ENCODE data around the gene TAAR6. TPM values are rescaled to one million over a fixed set of nuclear protein-coding genes. Genes with fewer than 3 reads are reported as not detected.

TAAR6 gene
- polyA plus RNA-seq, 1 donor from 2014 or later: not detected

DNA sequence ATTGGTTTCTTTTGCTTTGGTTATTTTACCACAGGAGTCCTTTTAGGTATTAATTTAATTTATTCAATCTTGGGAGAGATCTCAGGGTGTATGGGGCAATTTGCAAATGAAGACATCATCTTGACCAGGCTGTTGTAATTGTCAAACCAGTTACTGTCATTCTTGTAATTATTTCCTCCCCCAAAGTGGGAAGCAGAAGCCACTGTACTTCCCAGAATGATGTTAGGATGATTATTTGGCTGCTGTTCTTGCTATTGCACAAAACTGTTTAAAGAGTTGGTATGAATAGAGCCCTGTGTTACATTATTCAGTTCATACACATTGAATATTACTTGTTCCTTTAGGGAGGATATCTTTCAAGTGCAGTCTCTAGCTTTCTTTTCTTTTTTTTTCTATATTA, 1.7 kb downstream of the TAAR6 start:
- Histone ChIP-seq H3K9ac (ENCODE audit: low read length) (no peak overlapping the region), H3K4me3 (ENCODE audit: low read length) (no peak overlapping the region), H3K27ac (ENCODE audit: low read length) (no peak overlapping the region), H3K27me3 (ENCODE audit: insufficient read depth, low read depth, low read length) (no peaks in the 10 kb centered on the region), H3K79me2 (replicated peaks; ENCODE audit: insufficient read depth, low read length) (no peaks in the 10 kb centered on the region), H3K9me3 (ENCODE audit: low read length) (no peaks in the 10 kb centered on the region), H3K4me2 (ENCODE audit: low read length) (no peak overlapping the region), H3F3A (ENCODE audit: insufficient read depth, low read length, poor library complexity, severe bottlenecking) (no peaks in the 10 kb centered on the region), H2AFZ (ENCODE audit: low read depth, low read length) (no peak overlapping the region), H3K9me2 (ENCODE audit: insufficient read depth, low read length) (no peaks in the 10 kb centered on the region), H4K20me1 (ENCODE audit: insufficient read depth) (no peaks in the 10 kb centered on the region), H3K36me3 (ENCODE audit: insufficient read depth, low read length) (no peaks in the 10 kb centered on the region)
- TF ChIP-seq TAF1 (IDR thresholded peaks at IDR 0.05; ENCODE audit: low read depth) (no peak), MXI1 (conservative IDR thresholded peaks at IDR 0.05; ENCODE audit: poor library complexity, severe bottlenecking) (no peak), POLR2AphosphoS5 (IDR thresholded peaks at IDR 0.05) (no peak), SMC3 (conservative IDR thresholded peaks at IDR 0.05; ENCODE audit: poor library complexity) (no peak), EP300 (conservative IDR thresholded peaks at IDR 0.05; ENCODE audit: poor library complexity, severe bottlenecking) (no peak), EZH2 (IDR thresholded peaks at IDR 0.05; ENCODE audit: borderline replicate concordance, insufficient read depth, low read length, poor library complexity, severe bottlenecking) (no peak), RAD21 (conservative IDR thresholded peaks at IDR 0.05) (no peak)
- TF ChIP-seq, protein P1, sequence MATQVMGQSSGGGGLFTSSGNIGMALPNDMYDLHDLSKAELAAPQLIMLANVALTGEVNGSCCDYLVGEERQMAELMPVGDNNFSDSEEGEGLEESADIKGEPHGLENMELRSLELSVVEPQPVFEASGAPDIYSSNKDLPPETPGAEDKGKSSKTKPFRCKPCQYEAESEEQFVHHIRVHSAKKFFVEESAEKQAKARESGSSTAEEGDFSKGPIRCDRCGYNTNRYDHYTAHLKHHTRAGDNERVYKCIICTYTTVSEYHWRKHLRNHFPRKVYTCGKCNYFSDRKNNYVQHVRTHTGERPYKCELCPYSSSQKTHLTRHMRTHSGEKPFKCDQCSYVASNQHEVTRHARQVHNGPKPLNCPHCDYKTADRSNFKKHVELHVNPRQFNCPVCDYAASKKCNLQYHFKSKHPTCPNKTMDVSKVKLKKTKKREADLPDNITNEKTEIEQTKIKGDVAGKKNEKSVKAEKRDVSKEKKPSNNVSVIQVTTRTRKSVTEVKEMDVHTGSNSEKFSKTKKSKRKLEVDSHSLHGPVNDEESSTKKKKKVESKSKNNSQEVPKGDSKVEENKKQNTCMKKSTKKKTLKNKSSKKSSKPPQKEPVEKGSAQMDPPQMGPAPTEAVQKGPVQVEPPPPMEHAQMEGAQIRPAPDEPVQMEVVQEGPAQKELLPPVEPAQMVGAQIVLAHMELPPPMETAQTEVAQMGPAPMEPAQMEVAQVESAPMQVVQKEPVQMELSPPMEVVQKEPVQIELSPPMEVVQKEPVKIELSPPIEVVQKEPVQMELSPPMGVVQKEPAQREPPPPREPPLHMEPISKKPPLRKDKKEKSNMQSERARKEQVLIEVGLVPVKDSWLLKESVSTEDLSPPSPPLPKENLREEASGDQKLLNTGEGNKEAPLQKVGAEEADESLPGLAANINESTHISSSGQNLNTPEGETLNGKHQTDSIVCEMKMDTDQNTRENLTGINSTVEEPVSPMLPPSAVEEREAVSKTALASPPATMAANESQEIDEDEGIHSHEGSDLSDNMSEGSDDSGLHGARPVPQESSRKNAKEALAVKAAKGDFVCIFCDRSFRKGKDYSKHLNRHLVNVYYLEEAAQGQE (IDR thresholded peaks at IDR 0.05; ENCODE audit: borderline replicate concordance): no peak
- TF ChIP-seq, protein P2, sequence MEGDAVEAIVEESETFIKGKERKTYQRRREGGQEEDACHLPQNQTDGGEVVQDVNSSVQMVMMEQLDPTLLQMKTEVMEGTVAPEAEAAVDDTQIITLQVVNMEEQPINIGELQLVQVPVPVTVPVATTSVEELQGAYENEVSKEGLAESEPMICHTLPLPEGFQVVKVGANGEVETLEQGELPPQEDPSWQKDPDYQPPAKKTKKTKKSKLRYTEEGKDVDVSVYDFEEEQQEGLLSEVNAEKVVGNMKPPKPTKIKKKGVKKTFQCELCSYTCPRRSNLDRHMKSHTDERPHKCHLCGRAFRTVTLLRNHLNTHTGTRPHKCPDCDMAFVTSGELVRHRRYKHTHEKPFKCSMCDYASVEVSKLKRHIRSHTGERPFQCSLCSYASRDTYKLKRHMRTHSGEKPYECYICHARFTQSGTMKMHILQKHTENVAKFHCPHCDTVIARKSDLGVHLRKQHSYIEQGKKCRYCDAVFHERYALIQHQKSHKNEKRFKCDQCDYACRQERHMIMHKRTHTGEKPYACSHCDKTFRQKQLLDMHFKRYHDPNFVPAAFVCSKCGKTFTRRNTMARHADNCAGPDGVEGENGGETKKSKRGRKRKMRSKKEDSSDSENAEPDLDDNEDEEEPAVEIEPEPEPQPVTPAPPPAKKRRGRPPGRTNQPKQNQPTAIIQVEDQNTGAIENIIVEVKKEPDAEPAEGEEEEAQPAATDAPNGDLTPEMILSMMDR (IDR thresholded peaks at IDR 0.05; ENCODE audit: poor library complexity, severe bottlenecking): no peak

DNA sequence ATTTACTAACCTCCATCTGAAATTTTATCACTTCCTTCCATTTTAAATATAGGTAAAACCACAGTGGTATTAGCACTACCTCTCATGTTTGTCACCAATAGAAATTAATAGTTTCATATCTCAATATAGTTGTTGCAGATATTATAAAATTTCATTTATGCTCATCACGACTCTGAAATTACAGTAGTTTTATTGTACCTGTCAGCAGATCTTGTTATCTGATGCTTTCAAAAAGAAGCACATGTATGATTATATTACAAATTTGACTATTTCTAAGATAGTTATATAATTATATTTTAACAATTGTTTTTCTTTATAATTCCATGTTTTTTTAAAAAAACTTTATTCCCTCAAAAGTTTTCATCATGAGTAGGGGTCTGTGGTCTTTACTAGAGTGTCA, 14.6 kb downstream of the TAAR6 start:
- Histone ChIP-seq H3K9me3 (ENCODE audit: low read length) (no peaks in the 10 kb centered on the region), H3K27me3 (ENCODE audit: insufficient read depth, low read depth, low read length) (no peaks in the 10 kb centered on the region), H3K27ac (ENCODE audit: low read length) (no peak overlapping the region), H3K9me2 (ENCODE audit: insufficient read depth, low read length) (no peaks in the 10 kb centered on the region), H3K9ac (ENCODE audit: low read length) (no peak overlapping the region), H3K4me3 (ENCODE audit: low read length) (no peak overlapping the region), H3F3A (ENCODE audit: insufficient read depth, low read length, poor library complexity, severe bottlenecking) (no peaks in the 10 kb centered on the region), H3K36me3 (ENCODE audit: insufficient read depth, low read length) (no peaks in the 10 kb centered on the region), H3K79me2 (replicated peaks; ENCODE audit: insufficient read depth, low read length) (no peaks in the 10 kb centered on the region), H4K20me1 (ENCODE audit: insufficient read depth) (no peaks in the 10 kb centered on the region), H3K4me2 (ENCODE audit: low read length) (no peak overlapping the region), H2AFZ (ENCODE audit: low read depth, low read length) (no peak overlapping the region)
- TF ChIP-seq SMC3 (conservative IDR thresholded peaks at IDR 0.05; ENCODE audit: poor library complexity) (no peak), EP300 (conservative IDR thresholded peaks at IDR 0.05; ENCODE audit: poor library complexity, severe bottlenecking) (no peak), TAF1 (IDR thresholded peaks at IDR 0.05; ENCODE audit: low read depth) (no peak)
- TF ChIP-seq, protein P2 (IDR thresholded peaks at IDR 0.05; ENCODE audit: poor library complexity, severe bottlenecking): no peak

Measured in neural cell (in vitro differentiated cells).